ENCODE results near the gene CMYA5.
"Not testable (repeated sequence)": the region's sequence is repeated elsewhere in the genome, so short reads cannot be mapped to it uniquely, and the experiment has no call there.

The CMYA5 gene

GRCh38 chr5:79689541-79690466 lies at the start of gene CMYA5:
Gene CMYA5, plus strand, starts transcription at chr5:79689836. Its CDS starts 72 bp downstream, at chr5:79689908.
- no peak for DNase-seq (ENCODE audit: low spot score)

- DNase-seq (ENCODE audit: low spot score) = no peak
Measured at GRCh38 chr5:79640571-79641055, 49.0 kb upstream of the CMYA5 start.

GRCh38 chr5:79641414-79641813 lies 48.2 kb upstream of the CMYA5 start:
- no peak for DNase-seq (ENCODE audit: low spot score)

GRCh38 chr5:79642210-79642609 lies 47.4 kb upstream of the CMYA5 start:
- no peak for DNase-seq (ENCODE audit: low spot score)

- DNase-seq (ENCODE audit: low spot score) = no peak
Measured at GRCh38 chr5:79653843-79654242, 35.8 kb upstream of the CMYA5 start.

- DNase-seq (ENCODE audit: low spot score) = no peak
Measured at GRCh38 chr5:79663212-79663611, 26.4 kb upstream of the CMYA5 start.

GRCh38 chr5:79666758-79667157 lies 22.9 kb upstream of the CMYA5 start:
- DNase-seq (ENCODE audit: low spot score) = no peak

- no peak for DNase-seq (ENCODE audit: low spot score)
Measured at GRCh38 chr5:79672392-79672791, 17.2 kb upstream of the CMYA5 start.

GRCh38 chr5:79676354-79676753 lies 13.3 kb upstream of the CMYA5 start:
- DNase-seq (ENCODE audit: low spot score) = not testable (repeated sequence)

- DNase-seq (ENCODE audit: low spot score) = not testable (repeated sequence)
Measured at GRCh38 chr5:79682102-79682501, 7.5 kb upstream of the CMYA5 start.

- no peak for DNase-seq (ENCODE audit: low spot score)
Measured at GRCh38 chr5:79684782-79685181, 4.9 kb upstream of the CMYA5 start.

GRCh38 chr5:79685627-79686026 lies 4.0 kb upstream of the CMYA5 start:
- DNase-seq (ENCODE audit: low spot score) = no peak

GRCh38 chr5:79686799-79687198 lies 2.8 kb upstream of the CMYA5 start:
- DNase-seq (ENCODE audit: low spot score) = no peak

GRCh38 chr5:79687889-79688288 lies 1.7 kb upstream of the CMYA5 start:
- no peak for DNase-seq (ENCODE audit: low spot score)

- DNase-seq (ENCODE audit: low spot score) = no peak
Measured at GRCh38 chr5:79691007-79691406, 1.4 kb downstream of the CMYA5 start.

- DNase-seq (ENCODE audit: low spot score) = no peak
Measured at GRCh38 chr5:79692596-79692995, 3.0 kb downstream of the CMYA5 start.

- no peak for DNase-seq (ENCODE audit: low spot score)
Measured at GRCh38 chr5:79694183-79694582, 4.5 kb downstream of the CMYA5 start.

- no peak for DNase-seq (ENCODE audit: low spot score)
Measured at GRCh38 chr5:79694652-79695051, 5.0 kb downstream of the CMYA5 start.

GRCh38 chr5:79695526-79695925 lies 5.9 kb downstream of the CMYA5 start:
- DNase-seq (ENCODE audit: low spot score) = no peak

GRCh38 chr5:79697222-79698170 lies 7.9 kb downstream of the CMYA5 start:
- DNase-seq (ENCODE audit: low spot score) = no peak

- no peak for DNase-seq (ENCODE audit: low spot score)
Measured at GRCh38 chr5:79699763-79700400, 10.2 kb downstream of the CMYA5 start.

All from kidney capillary endothelial cell (primary cell).